Measurements from ENCODE around the gene PCDH12. TPM values are rescaled to one million over a fixed set of nuclear protein-coding genes. Genes with fewer than 3 reads are reported as not detected.

Gene PCDH12
- total and polyA plus RNA-seq, 2 donors (not counting 3 experiments of a cell fraction or from before 2014, with no cell fraction given): 6.2 to 20.4 TPM

DNA sequence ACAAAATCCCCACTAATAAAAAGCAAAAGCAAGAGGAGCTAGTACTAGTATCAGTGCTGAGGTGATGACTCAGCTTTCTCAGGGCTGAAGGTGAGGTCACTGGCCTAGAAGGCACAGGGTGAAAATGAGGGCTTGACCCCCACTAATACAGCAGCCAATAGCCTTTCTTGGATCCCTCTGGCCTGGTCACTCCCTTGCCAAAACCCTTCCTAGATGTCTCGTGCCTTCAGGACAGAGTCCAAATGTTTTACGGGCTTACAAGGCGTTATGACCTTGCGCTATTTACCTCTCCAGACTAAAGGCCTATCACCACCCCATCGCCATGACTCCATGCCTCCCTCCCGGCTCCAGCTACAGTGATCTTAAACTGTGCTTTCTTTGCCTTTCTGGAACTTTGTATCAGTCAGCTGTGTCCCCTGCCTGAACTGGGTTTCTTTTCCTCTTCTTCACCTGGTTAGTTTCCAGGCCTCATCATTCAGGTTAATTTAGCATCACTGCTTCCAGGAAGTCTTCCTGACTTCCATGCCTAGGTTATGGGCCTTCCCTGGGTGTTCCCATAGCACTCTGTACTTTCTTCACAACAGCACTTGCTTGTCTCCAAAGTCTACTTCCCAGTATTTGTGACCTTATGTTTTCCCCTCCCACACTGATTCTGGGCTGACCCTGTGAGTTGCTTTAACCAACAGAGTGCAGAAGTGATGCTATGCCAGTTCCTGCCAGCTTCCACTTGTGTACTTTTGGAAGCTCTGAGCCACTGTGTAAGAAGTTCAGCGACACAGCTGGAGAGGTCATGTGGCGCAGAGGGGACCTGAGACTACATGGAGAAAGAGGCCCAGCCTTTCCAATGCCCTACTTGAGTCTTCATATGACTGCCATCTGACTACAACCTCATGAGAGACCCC is 38.5 kb downstream of the PCDH12 start:
- Histone ChIP-seq H3K79me2 (ENCODE audit: control insufficient read depth, insufficient read depth, low read length) (peaks cover 5% of the 10 kb centered on the region), H3K4me3 (replicated peaks in 1 of 3; ENCODE audit: insufficient read depth in 1 of 3, low read depth in 1 of 3, low read length in 3 of 3) (no peak overlapping the region), H3K4me2 (ENCODE audit: insufficient read depth, low read length) (no peak overlapping the region), H3K9me3 (replicated peaks; ENCODE audit: control insufficient read depth, insufficient read depth, low read length) (no peaks in the 10 kb centered on the region), H3K4me1 (ENCODE audit: control insufficient read depth, extremely low read depth, insufficient read depth, low read length) (peaks cover 11% of the 10 kb centered on the region), H3K36me3 (ENCODE audit: control insufficient read depth in 2 of 2, extremely low read depth in 1 of 2, insufficient read depth in 2 of 2, low read length in 2 of 2) (no peaks in the 10 kb centered on the region), H3K9me1 (replicated peaks; ENCODE audit: control insufficient read depth, extremely low read depth, insufficient read depth, low read length) (no peaks in the 10 kb centered on the region), H2AFZ (ENCODE audit: low read depth, low read length) (no peak overlapping the region), H4K20me1 (replicated peaks; ENCODE audit: control insufficient read depth, extremely low read depth, insufficient read depth, low read length) (no peaks in the 10 kb centered on the region), H3K9ac (replicated peaks; ENCODE audit: extremely low read depth, insufficient read depth, low read length) (no peak overlapping the region), H3K27me3 (ENCODE audit: control insufficient read depth in 2 of 2, insufficient read depth in 2 of 2, low read length in 2 of 2) (peaks cover 0 to 4% of the 10 kb centered on the region in 2 experiments), H3K27ac (ENCODE audit: insufficient read depth, low read depth, low read length) (no peak overlapping the region)
- dilution Hi-C loops (cut with MboI; ENCODE audit: extremely low pct_ligation_motif_present, low sequenced_read_pairs) (no loop called here), intact Hi-C loops (cut with micrococcal nuclease) (no loop called here)
- ChIA-PET CTCF (interaction anchor here (3.5 kb wide), 1 partner anchor 41 kb away, joined by 17 read pairs; no protein-coding TSS in a partner anchor), POLR2A (no interaction called here)
- no peak for FAIRE-seq
- BruUV-seq (replicated peaks): no TSS peak
- no peak for DNase-seq (ENCODE audit: low read depth, low spot score)
- no peak for TF ChIP-seq GATA2 (IDR thresholded peaks at IDR 0.05; ENCODE audit: insufficient read depth, insufficient read length, low read depth, low read length)
- TF ChIP-seq POLR2AphosphoS5 (IDR thresholded peaks at IDR 0.05; ENCODE audit: insufficient read depth, low read depth, low read length): no peak
- no peak for TF ChIP-seq FOS (IDR thresholded peaks at IDR 0.05; ENCODE audit: borderline replicate concordance, insufficient read depth, low read length)
- TF ChIP-seq MYC (IDR thresholded peaks at IDR 0.05; ENCODE audit: low read depth, low read length): no peak
- TF ChIP-seq, protein P1, sequence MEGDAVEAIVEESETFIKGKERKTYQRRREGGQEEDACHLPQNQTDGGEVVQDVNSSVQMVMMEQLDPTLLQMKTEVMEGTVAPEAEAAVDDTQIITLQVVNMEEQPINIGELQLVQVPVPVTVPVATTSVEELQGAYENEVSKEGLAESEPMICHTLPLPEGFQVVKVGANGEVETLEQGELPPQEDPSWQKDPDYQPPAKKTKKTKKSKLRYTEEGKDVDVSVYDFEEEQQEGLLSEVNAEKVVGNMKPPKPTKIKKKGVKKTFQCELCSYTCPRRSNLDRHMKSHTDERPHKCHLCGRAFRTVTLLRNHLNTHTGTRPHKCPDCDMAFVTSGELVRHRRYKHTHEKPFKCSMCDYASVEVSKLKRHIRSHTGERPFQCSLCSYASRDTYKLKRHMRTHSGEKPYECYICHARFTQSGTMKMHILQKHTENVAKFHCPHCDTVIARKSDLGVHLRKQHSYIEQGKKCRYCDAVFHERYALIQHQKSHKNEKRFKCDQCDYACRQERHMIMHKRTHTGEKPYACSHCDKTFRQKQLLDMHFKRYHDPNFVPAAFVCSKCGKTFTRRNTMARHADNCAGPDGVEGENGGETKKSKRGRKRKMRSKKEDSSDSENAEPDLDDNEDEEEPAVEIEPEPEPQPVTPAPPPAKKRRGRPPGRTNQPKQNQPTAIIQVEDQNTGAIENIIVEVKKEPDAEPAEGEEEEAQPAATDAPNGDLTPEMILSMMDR (IDR thresholded peaks at IDR 0.05; ENCODE audit: extremely low read depth in 1 of 2, insufficient read depth in 1 of 2, low read depth in 1 of 2, low read length in 2 of 2): no peak
- no peak for TF ChIP-seq EZH2 (IDR thresholded peaks at IDR 0.05; ENCODE audit: borderline replicate concordance, low read depth, low read length, severe bottlenecking)
- TF ChIP-seq POLR2A (IDR thresholded peaks at IDR 0.05; ENCODE audit: low read depth, low read length): no peak
- no peak for TF ChIP-seq JUN (IDR thresholded peaks at IDR 0.05; ENCODE audit: borderline replicate concordance, insufficient read depth, insufficient read length, low read depth)
- TF ChIP-seq, protein P2, sequence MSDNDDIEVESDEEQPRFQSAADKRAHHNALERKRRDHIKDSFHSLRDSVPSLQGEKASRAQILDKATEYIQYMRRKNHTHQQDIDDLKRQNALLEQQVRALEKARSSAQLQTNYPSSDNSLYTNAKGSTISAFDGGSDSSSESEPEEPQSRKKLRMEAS (IDR thresholded peaks at IDR 0.05; ENCODE audit: insufficient read depth, insufficient read length): no peak
